ENCODE measurements around the gene ITGAL.
"Not testable (repeated sequence)": the region's sequence is repeated elsewhere in the genome, so short reads cannot be mapped to it uniquely, and the experiment has no call there.

The ITGAL gene

DNA sequence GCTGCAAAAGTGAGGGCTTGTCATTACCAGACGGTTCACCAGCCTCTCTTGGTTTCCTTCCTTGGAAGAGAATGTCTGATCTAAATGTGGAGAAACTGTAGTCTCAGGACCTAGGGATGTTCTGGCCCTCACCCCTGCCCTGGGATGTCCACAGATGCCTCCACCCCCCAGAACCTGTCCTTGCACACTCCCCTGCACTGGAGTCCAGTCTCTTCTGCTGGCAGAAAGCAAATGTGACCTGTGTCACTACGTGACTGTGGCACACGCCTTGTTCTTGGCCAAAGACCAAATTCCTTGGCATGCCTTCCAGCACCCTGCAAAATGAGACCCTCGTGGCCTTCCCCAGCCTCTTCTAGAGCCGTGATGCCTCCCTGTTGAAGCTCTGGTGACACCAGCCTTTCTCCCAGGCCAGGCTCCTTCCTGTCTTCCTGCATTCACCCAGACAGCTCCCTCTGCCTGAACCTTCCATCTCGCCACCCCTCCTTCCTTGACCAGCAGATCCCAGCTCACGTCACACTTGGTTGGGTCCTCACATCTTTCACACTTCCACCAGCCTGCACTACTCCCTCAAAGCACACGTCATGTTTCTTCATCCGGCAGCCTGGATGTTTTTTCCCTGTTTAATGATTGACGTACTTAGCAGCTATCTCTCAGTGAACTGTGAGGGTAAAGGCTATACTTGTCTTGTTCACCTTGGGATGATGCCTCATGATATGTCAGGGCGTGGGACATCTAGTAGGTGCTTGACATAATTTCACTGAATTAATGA is 49.5 kb downstream of the ITGAL start:
- TF ChIP-seq, protein P1, sequence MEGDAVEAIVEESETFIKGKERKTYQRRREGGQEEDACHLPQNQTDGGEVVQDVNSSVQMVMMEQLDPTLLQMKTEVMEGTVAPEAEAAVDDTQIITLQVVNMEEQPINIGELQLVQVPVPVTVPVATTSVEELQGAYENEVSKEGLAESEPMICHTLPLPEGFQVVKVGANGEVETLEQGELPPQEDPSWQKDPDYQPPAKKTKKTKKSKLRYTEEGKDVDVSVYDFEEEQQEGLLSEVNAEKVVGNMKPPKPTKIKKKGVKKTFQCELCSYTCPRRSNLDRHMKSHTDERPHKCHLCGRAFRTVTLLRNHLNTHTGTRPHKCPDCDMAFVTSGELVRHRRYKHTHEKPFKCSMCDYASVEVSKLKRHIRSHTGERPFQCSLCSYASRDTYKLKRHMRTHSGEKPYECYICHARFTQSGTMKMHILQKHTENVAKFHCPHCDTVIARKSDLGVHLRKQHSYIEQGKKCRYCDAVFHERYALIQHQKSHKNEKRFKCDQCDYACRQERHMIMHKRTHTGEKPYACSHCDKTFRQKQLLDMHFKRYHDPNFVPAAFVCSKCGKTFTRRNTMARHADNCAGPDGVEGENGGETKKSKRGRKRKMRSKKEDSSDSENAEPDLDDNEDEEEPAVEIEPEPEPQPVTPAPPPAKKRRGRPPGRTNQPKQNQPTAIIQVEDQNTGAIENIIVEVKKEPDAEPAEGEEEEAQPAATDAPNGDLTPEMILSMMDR (IDR thresholded peaks at IDR 0.05; ENCODE audit: low read length): no peak
- no peak for TF ChIP-seq EZH2 (IDR thresholded peaks at IDR 0.05; ENCODE audit: borderline replicate concordance, low read length)
- H3K9me2 ChIP-seq (ENCODE audit: low read depth, low read length): no peaks in the 10 kb centered on the region
- H4K20me1 ChIP-seq (ENCODE audit: insufficient read depth, low read length): no peaks in the 10 kb centered on the region
- no peaks in the 10 kb centered on the region for H3K9me3 ChIP-seq (ENCODE audit: low read length)
- no peak overlapping the region for H3K9ac ChIP-seq (ENCODE audit: low read length)
- peaks cover 45% of the 10 kb centered on the region for H3K36me3 ChIP-seq (ENCODE audit: insufficient read depth, low read length)
- peak overlapping the region; percentile 38 for H3K27ac ChIP-seq (ENCODE audit: low read depth, low read length, poor library complexity, severe bottlenecking)
- no peaks in the 10 kb centered on the region for H3K27me3 ChIP-seq (ENCODE audit: insufficient read depth, low read length)
- no peaks in the 10 kb centered on the region for H3K79me2 ChIP-seq (ENCODE audit: insufficient read depth, low read length)
- H3K4me2 ChIP-seq (ENCODE audit: low read length): no peak overlapping the region
- peaks cover 22% of the 10 kb centered on the region for H3K4me1 ChIP-seq (ENCODE audit: insufficient read depth, low read length, severe bottlenecking)
- H2AFZ ChIP-seq (ENCODE audit: low read length): no peak overlapping the region
- H3K4me3 ChIP-seq (ENCODE audit: low read depth, low read length, poor library complexity, severe bottlenecking): no peak overlapping the region
- peaks cover 6% of the 10 kb centered on the region; the same call in 1 of the 2 replicates for H3F3A ChIP-seq (ENCODE audit: insufficient read depth, low read length)

DNA sequence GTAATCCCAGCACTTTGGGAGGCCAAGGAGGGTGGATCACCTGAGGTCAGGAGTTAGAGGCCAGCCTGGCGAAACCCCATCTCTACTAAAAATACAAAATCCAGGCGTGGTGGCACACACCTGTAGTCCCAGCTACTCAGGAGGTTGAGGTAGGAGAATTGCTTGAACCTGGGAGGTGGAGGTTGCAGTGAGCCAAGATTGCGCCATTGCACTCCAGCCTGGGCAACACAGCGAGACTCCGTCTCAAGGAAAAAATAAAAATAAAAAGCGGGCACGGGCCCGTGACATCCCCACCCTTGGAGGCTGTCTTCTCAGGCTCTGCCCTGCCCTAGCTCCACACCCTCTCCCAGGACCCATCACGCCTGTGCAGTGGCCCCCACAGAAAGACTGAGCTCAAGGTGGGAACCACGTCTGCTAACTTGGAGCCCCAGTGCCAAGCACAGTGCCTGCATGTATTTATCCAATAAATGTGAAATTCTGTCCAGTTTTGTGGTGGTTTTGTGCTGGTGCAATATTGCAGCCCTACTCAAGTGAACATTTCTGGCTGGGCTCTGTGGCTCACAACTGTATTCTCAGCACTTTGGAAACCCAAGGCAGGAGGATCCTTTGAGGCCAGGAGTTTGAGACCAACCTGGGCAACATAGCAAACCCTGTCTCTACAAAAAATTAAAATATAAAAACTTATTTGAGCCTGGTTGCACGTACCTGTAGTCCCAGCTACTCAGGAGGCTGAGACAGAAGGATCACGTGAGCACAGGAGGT is 50.3 kb downstream of the ITGAL start:
- not testable (repeated sequence) for H3K9me2 ChIP-seq (ENCODE audit: low read depth, low read length); H3K9ac ChIP-seq (ENCODE audit: low read length); H3K9me3 ChIP-seq (ENCODE audit: low read length); H4K20me1 ChIP-seq (ENCODE audit: insufficient read depth, low read length); H3K4me3 ChIP-seq (ENCODE audit: low read depth, low read length, poor library complexity, severe bottlenecking); H3K79me2 ChIP-seq (ENCODE audit: insufficient read depth, low read length); H3F3A ChIP-seq (ENCODE audit: insufficient read depth, low read length); H3K27me3 ChIP-seq (ENCODE audit: insufficient read depth, low read length); H3K4me2 ChIP-seq (ENCODE audit: low read length); H2AFZ ChIP-seq (ENCODE audit: low read length)
- H3K27ac ChIP-seq (ENCODE audit: low read depth, low read length, poor library complexity, severe bottlenecking): peak overlapping the region; percentile 54
- H3K4me1 ChIP-seq (ENCODE audit: insufficient read depth, low read length, severe bottlenecking): peaks cover 28% of the 10 kb centered on the region
- peaks cover 37% of the 10 kb centered on the region for H3K36me3 ChIP-seq (ENCODE audit: insufficient read depth, low read length)

DNA sequence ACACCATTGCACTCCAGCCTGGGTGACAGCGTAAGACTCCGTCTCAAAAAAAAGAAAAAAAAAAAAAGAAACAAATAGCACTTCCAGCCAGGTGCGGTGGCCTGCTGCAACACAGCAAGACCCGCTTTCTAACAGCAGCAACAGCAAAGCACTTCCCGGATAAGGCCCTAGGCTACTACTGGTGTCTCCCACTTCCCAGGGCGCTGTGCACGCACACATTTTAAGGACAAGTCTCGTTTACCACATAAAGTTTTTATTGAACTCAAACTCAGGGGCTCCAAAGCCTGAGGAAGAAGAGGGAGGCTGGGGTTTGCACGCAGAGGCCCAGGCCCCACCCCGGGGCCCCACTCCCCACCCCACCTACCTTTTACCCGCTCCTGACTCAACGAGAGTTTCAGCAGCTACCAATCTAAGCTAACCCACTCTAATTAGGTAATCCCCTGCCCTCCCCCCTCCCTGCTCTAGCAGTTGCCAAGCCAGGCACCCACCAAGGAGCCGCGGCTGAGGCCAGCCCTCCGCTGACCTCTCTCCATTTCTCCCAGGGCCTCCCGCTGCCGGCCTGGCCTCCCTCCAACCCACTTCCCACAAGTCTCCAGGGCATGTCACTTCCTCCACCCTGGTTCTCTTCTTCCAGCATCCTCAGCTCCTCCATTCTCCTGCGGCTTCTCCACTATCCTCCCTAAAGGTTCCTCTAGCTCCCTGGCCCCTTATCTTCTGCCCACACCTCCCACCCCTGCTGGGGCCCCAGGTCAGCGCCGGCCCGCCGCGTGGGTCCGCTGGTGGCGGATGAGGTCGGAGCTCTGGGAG is 51.4 kb downstream of the ITGAL start:
- peaks cover 6% of the 10 kb centered on the region for H3F3A ChIP-seq (ENCODE audit: insufficient read depth, low read length)
- H3K9ac ChIP-seq (ENCODE audit: low read length): no peak overlapping the region
- TF ChIP-seq, protein P1 (IDR thresholded peaks at IDR 0.05; ENCODE audit: low read length): no peak
- no peak for TF ChIP-seq EZH2 (IDR thresholded peaks at IDR 0.05; ENCODE audit: borderline replicate concordance, low read length)
- peaks cover 27% of the 10 kb centered on the region for H3K36me3 ChIP-seq (ENCODE audit: insufficient read depth, low read length)
- H2AFZ ChIP-seq (ENCODE audit: low read length): no peak overlapping the region
- H3K9me3 ChIP-seq (ENCODE audit: low read length): no peaks in the 10 kb centered on the region
- peak overlapping the region; percentile 72 for H3K27ac ChIP-seq (ENCODE audit: low read depth, low read length, poor library complexity, severe bottlenecking)
- no peak overlapping the region for H3K4me3 ChIP-seq (ENCODE audit: low read depth, low read length, poor library complexity, severe bottlenecking)
- H3K79me2 ChIP-seq (ENCODE audit: insufficient read depth, low read length): no peaks in the 10 kb centered on the region
- peak overlapping the region; percentile 24; the same call in 1 of the 2 replicates for H3K4me2 ChIP-seq (ENCODE audit: low read length)
- H3K4me1 ChIP-seq (ENCODE audit: insufficient read depth, low read length, severe bottlenecking): peaks cover 39% of the 10 kb centered on the region
- no peaks in the 10 kb centered on the region for H3K9me2 ChIP-seq (ENCODE audit: low read depth, low read length)
- H4K20me1 ChIP-seq (ENCODE audit: insufficient read depth, low read length): no peaks in the 10 kb centered on the region
- H3K27me3 ChIP-seq (ENCODE audit: insufficient read depth, low read length): no peaks in the 10 kb centered on the region
